Urothelium cell line (cell line): ENCODE measurements around the gene PIP4P1.
"Not testable (repeated sequence)": the region's sequence is repeated elsewhere in the genome, so short reads cannot be mapped to it uniquely, and the experiment has no call there.

ENCODE experiments used
- DNase-seq: peaks from one replicate; pipeline ENCODE4 v3.0.0; 2011; ENCODE audit warnings: low spot score, mixed read lengths
- FAIRE-seq: peaks from 2 replicates; lab custom pipeline; 2011; peaks lifted over from hg19 to GRCh38; lab: Jason Lieb, UNC

Gene PIP4P1

DNA sequence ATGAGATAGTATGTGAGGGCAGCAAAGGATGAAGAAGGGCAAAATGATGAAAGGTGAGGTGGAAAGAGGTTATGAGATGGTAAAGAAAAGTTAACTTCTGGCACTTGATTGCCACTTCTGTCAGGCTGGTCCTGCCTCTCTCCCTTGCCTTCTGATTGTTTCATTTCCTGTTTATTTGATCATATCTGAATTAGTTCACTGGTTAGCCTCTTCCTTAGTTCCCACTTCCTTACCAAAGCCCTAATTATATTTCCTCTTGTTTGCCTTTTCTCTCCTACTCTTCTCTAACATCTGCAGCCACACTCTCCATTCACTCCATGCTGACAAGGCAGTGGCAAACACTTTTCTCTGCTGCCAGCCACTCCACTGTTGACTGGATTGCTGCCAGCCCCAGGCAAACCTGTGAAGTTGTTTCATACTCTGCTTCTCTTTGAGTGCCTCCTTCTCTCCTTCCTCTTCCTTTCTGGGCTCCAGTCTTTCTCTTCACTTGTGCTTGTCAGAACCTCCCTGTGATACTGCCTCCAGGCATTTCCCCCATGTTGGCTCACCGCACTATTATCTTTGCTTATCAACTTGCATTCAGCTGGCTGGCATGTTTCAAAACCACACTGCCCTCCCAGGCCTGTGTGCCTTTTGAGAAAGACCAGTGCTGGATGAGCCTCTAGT lies 16.1 kb upstream of the PIP4P1 start:
- DNase-seq (no peak), FAIRE-seq (no peak)

- no peak for FAIRE-seq
- no peak for DNase-seq
Measured at GRCh38 chr14:20476776-20477175, 15.5 kb upstream of the PIP4P1 start.

DNA sequence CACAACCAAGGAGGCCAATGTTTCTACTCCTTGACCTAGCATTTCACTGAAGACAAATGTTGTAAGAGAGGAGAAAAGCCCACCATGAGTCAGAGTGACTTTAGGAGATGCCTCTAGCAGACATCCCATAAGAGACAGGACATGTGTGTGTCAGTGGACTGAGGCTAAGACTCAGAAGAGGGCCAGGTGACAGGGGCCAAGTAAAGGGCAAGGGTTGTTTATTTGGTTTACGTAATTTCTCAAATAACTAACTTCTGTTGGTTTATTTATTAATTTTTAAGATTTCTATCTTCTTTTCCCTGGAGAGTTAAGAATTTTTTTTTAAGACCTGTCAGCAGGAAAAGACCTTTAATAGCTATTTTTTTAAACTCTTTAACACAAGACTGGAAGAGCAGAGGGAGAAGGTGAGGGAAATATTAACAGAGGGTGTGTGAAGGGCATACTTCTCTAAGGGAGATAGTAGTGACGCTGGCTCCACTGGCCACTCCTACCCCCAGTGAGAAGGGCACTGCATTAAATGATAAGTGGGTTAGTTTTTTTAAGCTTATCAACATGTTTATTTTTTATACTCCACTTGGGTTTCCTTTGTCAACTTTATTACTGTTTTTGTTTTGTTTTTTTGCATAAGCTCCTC lies 11.4 kb upstream of the PIP4P1 start:
- no peak for FAIRE-seq
- no peak for DNase-seq

DNA sequence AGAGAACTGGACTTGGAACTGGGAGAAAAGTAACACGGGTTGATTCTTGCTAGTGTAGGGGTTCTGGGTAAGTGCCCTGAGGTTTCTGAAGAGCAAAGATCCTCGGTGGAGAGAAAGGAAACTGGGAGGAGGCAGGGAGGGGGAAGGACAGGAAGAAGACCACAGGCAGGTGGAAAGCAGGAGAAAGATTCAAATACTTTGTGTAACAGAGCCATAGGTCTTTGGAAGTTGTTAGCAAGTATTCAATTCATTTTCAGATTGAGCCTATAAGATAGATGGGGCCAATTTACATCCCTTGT lies 9.3 kb upstream of the PIP4P1 start:
- no peak for FAIRE-seq
- DNase-seq, result peak; percentile 29

DNA sequence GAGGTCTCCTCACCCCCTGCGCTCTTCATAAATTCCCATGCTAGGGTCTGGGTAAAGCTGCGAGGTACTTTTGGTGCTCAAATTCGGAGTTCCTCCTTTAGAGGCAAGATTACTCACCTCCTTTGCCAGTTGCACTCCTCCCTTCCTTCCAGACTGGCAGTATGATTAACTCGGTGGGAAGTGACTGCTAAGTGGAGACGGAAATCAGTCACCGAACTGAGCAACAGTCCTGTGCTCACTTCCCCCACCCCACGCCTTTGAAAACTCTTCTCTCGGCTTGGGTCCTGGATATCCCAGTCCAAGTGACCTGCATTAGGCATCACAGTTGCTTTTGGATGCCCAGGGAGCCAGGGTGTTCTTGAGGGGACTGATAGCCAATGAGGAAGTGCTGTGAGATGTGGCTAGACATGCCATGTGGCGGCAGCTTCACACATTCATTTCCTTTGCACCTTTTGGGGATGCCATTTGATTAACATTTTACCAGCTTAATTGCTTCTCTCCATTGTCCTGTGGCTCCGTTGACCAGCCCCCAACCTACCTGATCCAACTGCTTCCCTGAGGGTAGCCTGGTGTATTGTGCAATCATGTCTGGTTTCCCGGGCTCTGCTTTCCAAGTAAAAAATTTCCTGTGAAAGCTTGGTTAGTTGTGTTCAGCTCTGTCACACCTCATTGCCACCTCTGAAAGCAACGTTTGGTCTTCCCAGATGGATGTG lies 8.8 kb upstream of the PIP4P1 start:
- no peak for FAIRE-seq
- DNase-seq, result peak; percentile 72

GRCh38 chr14:20469242-20469889 lies 8.1 kb upstream of the PIP4P1 start, which contains the start of gene PNP:
TSS of gene PNP (plus strand) at chr14:20469406. CDS start at chr14:20469525, 119 bp downstream.
- FAIRE-seq, result peak; percentile 86
- peak; percentile 98 for DNase-seq

DNA sequence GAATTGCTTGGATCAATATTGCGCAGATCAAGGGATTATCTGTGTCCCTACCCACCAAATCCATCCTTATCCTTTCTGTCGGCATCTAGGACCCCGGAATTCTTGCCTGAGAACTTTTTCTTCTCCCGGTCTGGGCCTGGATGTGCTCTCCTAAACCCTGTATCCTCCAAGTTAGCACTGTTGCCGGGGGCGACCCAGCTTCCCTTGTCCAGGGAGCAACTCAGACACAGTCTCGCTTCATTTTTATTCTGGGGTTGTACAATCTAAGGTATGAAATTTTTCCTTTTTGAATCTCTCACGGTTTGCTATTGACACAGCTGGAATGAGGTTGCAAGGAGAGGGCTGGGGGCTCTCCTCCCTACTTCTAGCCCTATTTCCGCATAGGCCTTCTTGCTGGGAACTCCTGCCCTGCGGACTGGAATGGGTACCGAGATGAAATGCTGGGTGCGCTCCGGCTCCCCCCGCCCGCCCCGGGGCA lies 7.6 kb upstream of the PIP4P1 start:
- DNase-seq (peak; percentile 19), FAIRE-seq (no peak)

GRCh38 chr14:20460458-20461224 lies 593 bp downstream of the PIP4P1 start:
- DNase-seq, result peak; percentile 29
- FAIRE-seq, result no peak

DNA sequence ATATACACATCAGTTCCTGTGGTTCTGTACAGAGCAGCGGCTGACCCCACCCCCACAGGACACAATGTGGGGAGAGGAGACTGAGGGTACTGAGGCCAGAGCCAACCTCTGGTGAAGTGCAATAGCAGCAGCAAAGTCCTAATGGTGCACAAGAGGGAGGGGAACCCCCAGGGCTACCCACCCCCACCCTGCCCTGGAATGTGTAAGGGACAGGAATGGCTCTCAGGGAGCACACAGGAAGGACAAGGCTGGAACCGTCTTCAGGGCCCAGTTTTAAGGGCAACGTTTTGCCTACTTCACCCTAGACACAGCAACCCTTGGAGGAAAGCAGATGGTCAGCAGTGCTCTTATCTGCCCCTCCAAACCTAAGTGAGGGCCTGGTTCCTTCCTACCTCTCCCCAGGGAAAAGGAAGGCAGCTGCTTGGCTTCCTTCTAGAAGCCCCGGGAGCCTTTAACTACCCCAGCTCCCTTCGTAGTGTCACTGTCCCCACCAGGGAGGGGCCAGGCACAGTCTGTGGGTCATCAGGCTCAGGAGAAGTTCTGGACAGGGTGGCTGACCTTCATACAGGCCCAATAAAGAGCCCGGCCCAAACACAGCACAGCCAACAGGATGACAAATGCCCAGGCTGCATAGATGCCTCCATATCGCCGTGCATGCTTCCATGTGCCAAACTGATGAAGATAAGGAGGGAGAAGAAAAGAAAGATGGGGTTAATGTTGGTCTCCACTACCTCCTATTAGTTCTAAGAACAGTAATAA lies 3.0 kb downstream of the PIP4P1 start:
- no peak for DNase-seq
- FAIRE-seq, result no peak

DNA sequence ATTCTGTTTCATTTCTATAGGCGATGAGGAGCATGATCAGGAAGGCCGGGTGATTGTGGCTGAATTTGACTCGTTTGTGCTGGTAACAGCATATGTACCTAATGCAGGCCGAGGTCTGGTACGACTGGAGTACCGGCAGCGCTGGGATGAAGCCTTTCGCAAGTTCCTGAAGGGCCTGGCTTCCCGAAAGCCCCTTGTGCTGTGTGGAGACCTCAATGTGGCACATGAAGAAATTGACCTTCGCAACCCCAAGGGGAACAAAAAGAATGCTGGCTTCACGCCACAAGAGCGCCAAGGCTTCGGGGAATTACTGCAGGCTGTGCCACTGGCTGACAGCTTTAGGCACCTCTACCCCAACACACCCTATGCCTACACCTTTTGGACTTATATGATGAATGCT lies 4.3 kb downstream of the PIP4P1 start:
- DNase-seq (no peak), FAIRE-seq (no peak)

GRCh38 chr14:20455355-20456300 lies 5.6 kb downstream of the PIP4P1 start:
- DNase-seq (peak; percentile 66), FAIRE-seq (no peak)

DNA sequence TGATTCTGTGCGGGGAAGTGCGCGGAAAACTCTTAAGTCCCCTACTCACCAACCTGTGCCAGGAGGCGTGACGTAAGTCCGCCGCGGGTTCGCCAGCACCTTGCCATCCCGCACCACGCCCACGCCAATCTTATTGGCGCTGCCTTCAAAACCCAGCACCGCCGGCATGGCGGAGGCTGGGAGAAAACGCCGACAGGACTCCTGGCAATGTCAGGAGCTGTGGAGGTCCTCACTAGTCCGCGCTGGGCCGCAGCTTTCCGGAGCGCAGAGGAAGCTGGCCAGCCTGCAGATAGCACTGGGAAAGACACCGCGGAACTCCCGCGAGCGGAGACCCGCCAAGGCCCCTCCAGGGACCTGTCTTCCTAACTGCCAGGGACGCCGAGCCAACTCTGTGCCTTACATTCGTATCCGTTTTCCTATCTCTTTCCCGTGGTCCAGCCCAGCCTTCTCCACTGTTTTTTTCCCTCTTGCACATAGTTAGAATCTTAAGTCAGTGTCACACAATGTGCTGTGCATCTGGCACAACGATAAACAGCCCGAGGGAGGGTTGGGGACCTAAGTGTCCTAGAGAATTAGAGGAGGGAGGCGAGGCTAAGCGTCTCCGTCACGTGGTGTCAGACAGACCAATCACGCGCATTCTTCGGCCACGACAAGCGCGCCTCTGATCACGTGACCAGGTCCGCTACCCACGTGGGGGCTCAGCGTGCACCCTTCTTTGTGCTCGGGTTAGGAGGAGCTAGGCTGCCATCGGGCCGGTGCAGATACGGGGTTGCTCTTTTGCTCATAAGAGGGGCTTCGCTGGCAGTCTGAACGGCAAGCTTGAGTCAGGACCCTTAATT lies 6.5 kb downstream of the PIP4P1 start, which contains the start of the genes APEX1 and OSGEP:
TSS of gene APEX1 (plus strand) at position 711 of the 839 bp plus-strand sequence. CDS start 420 bp downstream, outside the sequence.
TSS of gene OSGEP (minus strand) at position 297 of the 839 bp plus-strand sequence. CDS start at position 168, 129 bp downstream.
- FAIRE-seq (peak; percentile 98), DNase-seq (peak; percentile 99)

DNA sequence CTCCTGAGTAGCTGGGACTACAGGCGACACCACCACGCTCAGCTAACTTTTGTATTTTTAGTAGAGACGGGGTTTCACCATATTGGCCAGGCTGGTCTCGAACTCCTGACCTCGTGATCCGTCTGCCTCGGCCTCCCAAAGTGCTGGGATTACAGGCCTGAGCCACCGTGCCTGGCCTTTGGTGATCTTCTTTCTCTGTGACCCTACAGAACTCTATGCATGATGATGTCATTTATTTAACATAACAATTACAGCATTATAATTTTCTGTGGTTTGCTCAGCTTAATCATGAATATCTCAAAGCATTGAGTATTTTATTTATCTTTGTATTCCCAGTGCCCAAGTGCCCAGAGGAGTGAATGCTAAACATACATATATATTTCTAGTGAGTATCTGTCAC lies 8.4 kb downstream of the PIP4P1 start:
- FAIRE-seq, DNase-seq: not testable (repeated sequence)

DNA sequence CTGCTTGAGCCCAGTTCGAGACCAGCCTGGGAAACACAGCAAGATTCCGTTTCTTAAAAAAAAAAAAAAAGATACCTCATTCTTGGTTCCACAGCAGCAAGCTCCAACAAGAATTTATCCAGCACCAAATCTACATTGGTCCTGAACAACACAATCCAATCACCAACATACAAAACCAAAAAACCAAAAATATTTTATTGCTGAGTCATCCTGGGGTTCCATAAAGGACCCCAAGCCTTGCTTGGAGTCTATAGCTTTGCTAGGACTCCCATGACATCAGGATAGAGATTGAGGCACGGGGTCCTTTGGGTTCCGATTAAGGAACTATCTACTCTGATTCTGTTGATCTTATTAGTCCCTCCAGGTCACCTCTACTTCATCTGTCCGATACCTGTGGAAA lies 14.3 kb downstream of the PIP4P1 start:
- DNase-seq, result no peak
- FAIRE-seq, result no peak

DNA sequence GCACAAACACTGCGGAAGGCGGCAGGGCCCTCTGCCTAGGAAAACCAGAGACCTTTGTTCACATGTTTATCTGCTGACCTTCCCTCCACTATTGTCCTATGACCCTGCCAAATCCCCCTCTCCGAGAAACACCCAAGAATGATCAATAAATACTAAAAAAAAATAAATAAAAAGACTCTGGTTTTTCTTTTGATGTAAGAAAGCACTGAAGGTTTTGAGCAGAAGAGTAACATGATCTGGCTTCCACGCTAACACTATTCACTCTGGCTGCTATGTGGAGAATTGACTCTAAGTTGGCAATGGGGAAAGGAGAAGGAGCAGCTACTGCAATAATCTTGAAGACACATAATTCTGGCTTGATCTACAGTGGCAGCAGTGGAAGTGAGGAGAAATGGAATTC lies 17.6 kb downstream of the PIP4P1 start:
- FAIRE-seq, DNase-seq: not testable (repeated sequence)

- FAIRE-seq (no peak), DNase-seq (no peak)
Measured at GRCh38 chr14:20441461-20441860, 19.8 kb downstream of the PIP4P1 start.

DNA sequence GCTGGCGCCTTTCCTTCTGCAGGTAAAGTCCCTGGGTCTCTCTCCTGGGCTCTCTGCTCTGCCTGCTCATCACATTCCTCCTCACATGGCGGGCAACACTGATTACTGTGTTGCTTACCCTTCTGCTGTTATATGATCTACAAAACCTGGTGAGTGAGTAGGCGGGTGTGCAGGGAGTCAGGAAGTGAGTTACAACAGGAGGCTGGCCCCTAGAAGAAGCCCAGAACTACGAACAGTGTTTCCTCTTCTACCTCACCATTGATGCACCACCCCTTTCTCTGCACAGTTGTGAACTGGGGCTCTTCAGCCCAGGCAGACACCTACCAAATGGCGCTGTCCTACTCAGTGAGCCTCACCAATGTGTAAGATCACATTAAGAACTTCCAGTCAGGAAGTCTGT lies 20.4 kb downstream of the PIP4P1 start:
- DNase-seq (no peak), FAIRE-seq (no peak)

GRCh38 chr14:20440465-20440864 lies 20.8 kb downstream of the PIP4P1 start:
- FAIRE-seq (no peak), DNase-seq (no peak)
